ENCODE results near the gene ZNF217. TPM values are rescaled to one million over a fixed set of nuclear protein-coding genes. Genes with fewer than 3 reads are reported as not detected.

Gene ZNF217
- total and polyA plus RNA-seq, 2 of the 8 experiments (the other 6 are each of a cell fraction or from before 2014, with no cell fraction given): 15.3 to 87.9 TPM

DNA sequence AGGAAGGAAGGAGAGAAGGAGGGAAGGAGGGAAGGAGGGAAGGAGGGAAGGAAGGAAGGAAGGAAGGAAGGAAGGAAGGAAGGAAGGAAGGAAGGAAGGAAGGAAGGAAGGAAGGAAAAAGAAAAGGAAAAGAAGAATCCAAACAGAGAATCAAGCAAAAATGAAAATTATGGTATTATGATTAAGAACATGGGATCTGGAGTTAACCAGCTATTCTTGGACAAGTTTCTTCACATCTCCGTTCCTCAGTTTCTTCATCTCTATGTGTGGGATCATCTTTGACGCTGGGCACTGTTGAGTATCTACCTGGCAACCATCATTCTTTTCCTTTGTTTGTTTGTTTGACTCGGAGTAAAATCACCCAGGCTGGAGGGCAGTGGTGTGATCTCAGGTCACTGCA lies 71.6 kb downstream of the ZNF217 start (continued):
- TF ChIP-seq, protein P1, sequence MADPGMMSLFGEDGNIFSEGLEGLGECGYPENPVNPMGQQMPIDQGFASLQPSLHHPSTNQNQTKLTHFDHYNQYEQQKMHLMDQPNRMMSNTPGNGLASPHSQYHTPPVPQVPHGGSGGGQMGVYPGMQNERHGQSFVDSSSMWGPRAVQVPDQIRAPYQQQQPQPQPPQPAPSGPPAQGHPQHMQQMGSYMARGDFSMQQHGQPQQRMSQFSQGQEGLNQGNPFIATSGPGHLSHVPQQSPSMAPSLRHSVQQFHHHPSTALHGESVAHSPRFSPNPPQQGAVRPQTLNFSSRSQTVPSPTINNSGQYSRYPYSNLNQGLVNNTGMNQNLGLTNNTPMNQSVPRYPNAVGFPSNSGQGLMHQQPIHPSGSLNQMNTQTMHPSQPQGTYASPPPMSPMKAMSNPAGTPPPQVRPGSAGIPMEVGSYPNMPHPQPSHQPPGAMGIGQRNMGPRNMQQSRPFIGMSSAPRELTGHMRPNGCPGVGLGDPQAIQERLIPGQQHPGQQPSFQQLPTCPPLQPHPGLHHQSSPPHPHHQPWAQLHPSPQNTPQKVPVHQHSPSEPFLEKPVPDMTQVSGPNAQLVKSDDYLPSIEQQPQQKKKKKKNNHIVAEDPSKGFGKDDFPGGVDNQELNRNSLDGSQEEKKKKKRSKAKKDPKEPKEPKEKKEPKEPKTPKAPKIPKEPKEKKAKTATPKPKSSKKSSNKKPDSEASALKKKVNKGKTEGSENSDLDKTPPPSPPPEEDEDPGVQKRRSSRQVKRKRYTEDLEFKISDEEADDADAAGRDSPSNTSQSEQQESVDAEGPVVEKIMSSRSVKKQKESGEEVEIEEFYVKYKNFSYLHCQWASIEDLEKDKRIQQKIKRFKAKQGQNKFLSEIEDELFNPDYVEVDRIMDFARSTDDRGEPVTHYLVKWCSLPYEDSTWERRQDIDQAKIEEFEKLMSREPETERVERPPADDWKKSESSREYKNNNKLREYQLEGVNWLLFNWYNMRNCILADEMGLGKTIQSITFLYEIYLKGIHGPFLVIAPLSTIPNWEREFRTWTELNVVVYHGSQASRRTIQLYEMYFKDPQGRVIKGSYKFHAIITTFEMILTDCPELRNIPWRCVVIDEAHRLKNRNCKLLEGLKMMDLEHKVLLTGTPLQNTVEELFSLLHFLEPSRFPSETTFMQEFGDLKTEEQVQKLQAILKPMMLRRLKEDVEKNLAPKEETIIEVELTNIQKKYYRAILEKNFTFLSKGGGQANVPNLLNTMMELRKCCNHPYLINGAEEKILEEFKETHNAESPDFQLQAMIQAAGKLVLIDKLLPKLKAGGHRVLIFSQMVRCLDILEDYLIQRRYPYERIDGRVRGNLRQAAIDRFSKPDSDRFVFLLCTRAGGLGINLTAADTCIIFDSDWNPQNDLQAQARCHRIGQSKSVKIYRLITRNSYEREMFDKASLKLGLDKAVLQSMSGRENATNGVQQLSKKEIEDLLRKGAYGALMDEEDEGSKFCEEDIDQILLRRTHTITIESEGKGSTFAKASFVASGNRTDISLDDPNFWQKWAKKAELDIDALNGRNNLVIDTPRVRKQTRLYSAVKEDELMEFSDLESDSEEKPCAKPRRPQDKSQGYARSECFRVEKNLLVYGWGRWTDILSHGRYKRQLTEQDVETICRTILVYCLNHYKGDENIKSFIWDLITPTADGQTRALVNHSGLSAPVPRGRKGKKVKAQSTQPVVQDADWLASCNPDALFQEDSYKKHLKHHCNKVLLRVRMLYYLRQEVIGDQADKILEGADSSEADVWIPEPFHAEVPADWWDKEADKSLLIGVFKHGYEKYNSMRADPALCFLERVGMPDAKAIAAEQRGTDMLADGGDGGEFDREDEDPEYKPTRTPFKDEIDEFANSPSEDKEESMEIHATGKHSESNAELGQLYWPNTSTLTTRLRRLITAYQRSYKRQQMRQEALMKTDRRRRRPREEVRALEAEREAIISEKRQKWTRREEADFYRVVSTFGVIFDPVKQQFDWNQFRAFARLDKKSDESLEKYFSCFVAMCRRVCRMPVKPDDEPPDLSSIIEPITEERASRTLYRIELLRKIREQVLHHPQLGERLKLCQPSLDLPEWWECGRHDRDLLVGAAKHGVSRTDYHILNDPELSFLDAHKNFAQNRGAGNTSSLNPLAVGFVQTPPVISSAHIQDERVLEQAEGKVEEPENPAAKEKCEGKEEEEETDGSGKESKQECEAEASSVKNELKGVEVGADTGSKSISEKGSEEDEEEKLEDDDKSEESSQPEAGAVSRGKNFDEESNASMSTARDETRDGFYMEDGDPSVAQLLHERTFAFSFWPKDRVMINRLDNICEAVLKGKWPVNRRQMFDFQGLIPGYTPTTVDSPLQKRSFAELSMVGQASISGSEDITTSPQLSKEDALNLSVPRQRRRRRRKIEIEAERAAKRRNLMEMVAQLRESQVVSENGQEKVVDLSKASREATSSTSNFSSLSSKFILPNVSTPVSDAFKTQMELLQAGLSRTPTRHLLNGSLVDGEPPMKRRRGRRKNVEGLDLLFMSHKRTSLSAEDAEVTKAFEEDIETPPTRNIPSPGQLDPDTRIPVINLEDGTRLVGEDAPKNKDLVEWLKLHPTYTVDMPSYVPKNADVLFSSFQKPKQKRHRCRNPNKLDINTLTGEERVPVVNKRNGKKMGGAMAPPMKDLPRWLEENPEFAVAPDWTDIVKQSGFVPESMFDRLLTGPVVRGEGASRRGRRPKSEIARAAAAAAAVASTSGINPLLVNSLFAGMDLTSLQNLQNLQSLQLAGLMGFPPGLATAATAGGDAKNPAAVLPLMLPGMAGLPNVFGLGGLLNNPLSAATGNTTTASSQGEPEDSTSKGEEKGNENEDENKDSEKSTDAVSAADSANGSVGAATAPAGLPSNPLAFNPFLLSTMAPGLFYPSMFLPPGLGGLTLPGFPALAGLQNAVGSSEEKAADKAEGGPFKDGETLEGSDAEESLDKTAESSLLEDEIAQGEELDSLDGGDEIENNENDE (IDR thresholded peaks at IDR 0.05; ENCODE audit: insufficient replicate concordance, low read length): no peak
- TF ChIP-seq SUZ12 (IDR thresholded peaks at IDR 0.05; ENCODE audit: low read length): no peak

All from H1 (cell line).